Right lobe of liver (tissue), 4 donors: ENCODE measurements around the gene ZNF532.

Experiments
- POLR2A ChIP-seq: fragments of 450-650 bp; IDR thresholded peaks from one replicate; pipeline ENCODE4 v1.6.1; 2017; ENCODE audit warnings: antibody characterized with exemption, mild to moderate bottlenecking
- TF ChIP-seq, protein P1 (sequence below), 4 donors: fragments of 200-600 bp in 3 of 4; fragments of 450-650 bp in 1 of 4; IDR thresholded peaks; one replicate each; pipeline versions ENCODE4 v1.5.1 to v1.8.0; 2016 to 2022; ENCODE audit warnings: antibody characterized with exemption in 4 of 4, mild to moderate bottlenecking in 2 of 4
- donor health status: DM: no; HTN: no; CAD: no.
- donor health status: DM: no; HTN: no; CAD: no.
- donor health status: DM: no; HTN: yes; CAD: no.

DNA sequence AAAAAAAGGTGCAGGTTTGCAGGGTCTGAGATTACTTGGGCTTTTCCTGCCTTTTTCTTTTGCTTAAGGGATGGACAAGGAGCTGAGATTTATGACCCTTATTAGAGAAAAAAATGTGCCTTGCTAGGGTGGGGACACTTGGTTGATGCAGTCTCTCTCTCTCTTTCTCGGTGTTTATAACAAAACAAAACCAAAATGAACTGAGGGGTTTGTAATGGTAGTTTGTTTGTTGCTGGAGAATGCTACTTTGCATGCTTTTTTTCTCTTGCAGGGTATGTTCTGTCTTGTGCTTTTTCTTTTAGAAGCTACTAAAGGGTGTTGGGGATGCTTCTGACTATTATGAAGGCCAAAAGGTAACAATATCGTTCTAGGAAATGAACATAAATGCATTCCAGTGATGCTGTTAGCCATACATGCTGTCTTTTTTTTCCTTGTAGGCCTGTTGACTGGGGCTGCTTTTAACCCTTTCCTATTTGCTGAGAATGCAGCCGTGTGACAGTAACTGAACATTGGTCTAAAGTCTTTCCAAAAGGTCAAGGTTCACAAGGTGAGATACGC is 435 bp downstream of the ZNF532 start:
- TF ChIP-seq, protein P1, sequence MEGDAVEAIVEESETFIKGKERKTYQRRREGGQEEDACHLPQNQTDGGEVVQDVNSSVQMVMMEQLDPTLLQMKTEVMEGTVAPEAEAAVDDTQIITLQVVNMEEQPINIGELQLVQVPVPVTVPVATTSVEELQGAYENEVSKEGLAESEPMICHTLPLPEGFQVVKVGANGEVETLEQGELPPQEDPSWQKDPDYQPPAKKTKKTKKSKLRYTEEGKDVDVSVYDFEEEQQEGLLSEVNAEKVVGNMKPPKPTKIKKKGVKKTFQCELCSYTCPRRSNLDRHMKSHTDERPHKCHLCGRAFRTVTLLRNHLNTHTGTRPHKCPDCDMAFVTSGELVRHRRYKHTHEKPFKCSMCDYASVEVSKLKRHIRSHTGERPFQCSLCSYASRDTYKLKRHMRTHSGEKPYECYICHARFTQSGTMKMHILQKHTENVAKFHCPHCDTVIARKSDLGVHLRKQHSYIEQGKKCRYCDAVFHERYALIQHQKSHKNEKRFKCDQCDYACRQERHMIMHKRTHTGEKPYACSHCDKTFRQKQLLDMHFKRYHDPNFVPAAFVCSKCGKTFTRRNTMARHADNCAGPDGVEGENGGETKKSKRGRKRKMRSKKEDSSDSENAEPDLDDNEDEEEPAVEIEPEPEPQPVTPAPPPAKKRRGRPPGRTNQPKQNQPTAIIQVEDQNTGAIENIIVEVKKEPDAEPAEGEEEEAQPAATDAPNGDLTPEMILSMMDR (IDR thresholded peaks at IDR 0.05), result no peak
- TF ChIP-seq POLR2A, result no peak
